GM19468 (cell line): ENCODE results near the gene E2F3.
A peak's percentile ranks its signal among the peaks of the same experiment; 100 is the strongest.

Source experiments
- ATAC-seq: cut with Tn5 transposase; IDR thresholded peaks from one replicate; pipeline ENCODE4 v1.9.1; 2021; ENCODE audit warnings: mild to moderate bottlenecking, moderate library complexity, moderate number of reproducible peaks; ENCODE audit not compliant: unreplicated experiment; ENCODE audit errors: extremely low read depth

The E2F3 gene

DNA sequence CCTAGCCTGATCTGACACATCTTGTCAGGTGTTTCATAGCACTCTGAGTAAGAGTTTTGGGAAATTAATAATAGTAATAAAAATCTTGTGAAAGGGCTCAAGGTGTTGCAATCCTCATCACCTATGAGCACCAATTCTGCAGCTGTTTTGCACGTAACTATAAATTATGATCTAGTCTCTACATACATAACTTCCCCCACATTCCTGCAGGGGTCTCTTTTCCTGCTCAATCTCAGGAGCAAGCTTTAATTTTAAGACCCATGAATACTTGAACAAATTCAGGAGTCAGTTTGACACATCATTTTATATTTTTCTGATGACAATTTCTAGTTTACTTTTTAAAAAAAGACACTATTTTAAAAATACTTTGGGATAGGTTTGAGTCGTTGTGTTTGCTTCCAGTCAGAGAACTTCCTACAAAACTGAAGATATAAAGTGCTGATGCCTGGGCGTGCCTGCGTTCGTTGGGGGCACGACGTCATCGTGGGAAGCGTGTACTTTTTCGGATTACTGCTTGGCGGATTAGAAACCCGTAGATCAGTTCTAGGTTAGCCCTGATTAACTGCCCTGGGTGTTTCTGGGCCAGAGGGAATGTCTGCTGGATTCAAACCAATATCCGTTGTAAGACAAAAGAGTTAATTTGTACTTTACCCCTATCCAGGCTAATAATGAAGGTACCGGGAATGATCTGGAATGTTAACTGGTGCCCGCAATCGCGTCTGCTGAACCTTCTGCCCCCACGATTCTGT is 1.0 kb upstream of the E2F3 start:
- no peak for ATAC-seq

DNA sequence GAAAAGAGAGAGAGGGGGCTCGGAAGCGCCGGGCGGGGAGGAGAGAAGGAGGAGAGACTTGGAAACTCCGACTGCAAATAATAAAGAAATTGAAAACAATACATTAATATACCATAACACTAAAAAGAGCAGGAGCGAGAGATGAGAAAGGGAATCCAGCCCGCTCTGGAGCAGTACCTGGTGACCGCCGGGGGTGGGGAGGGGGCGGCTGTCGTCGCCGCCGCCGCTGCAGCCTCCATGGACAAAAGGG is 338 bp downstream of the E2F3 start:
- ATAC-seq, result no peak

DNA sequence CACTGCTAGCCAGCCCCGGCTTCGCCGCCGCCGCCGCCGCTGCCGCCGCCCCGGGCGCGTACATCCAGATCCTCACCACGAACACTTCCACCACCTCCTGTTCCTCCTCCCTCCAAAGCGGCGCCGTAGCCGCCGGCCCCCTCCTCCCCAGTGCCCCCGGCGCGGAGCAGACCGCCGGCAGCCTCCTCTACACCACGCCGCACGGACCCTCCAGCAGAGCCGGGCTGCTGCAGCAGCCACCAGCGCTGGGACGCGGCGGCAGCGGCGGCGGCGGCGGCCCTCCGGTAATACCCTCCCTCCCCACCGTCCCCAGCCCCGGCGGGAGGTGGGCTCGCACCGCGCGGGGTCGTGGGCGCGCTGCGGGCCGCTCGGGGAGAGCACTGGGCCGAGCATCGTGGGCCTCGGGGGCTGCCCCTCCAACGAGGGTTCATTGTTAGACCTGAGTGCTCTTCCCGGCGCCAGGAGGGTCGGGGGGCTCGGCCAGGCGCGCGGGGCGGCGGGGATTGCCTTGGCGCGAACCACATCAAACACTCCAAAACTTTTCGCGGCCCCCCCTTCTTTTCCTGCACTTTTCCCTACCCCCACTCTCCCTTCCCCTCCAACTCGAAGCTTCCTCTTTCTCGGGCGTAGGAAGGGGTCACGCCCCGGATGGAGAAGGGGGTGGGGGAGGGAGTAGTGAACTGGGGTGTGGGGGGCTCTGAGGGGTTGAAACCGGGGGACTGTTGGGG is 827 bp downstream of the E2F3 start:
- ATAC-seq, result no peak

DNA sequence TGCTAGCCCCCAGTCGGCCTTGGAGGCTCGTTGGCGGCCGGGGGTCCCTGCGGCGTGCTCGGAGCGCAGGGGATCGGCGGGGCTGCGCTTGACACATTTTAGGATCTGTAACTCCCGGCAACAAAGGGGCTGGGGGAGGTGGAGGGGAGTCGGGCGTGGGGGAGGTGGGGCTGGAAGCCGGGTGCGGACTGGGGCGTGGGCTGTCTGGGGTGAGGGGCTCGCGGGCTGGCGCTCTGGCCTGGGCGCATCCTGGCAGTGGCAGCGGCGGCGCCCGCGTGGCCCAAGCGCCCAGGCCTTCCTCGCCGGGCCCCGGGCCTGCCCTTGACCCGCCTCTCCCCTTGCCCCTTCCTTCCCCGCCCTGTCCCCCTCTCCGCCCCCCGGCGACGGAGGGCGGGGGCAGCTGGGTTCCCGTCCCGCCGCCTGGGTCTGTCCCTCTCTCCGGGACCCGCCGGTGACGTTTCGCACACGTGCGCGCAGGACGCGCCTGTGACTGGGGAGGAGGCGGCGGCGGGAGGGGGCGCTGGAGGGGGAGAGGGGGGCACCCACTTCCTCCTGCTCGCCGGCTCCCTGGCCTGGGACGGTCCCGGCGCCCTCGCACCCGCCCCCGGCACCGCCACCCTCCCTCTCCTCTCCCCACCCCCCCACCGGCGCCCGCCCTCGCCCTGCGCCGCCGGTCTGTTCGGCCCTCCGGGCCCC is 1.5 kb downstream of the E2F3 start:
- ATAC-seq, result peak; percentile 64

DNA sequence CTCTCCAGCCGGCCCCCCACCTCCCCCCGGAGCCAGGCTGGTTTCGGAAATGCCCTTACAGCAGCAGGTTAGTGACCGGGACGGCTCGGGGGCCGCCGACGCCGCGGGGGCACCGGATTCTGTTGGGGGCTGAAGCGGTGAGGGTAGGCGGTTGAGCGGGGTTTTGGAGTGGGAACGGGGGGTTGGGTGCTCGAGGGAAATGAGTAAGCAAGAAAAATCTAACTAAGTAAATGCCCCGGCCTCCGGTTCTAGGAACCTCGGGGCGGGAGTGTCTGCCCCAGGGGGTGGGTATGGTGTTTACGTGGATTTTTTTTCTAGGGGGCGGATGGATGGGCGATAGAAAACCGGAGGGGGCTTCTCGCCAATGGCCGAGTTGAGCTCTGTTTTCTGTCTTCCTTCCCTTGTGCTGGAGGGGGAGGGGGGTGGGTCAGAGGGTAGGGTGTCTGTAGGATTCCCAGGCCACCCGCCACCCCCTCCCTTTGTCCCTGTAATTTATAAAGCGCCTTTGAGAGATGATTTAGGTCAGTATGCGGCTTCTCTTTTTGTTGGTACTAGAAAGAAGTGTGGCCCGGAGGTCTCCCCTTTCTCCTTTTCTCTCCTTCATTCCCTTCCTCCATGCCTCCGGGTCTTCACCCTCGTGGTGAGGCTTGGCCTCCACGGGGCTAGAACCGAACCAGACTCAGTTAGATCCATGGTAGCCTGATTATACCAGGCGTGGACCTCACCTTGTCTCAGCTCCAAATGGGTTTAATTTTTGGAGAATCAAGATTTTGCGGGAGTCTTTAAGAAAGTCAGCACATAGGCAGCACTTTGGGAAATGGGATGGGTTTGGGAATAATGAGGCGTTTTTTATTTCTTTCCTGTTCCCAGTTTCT is 2.3 kb downstream of the E2F3 start:
- no peak for ATAC-seq

DNA sequence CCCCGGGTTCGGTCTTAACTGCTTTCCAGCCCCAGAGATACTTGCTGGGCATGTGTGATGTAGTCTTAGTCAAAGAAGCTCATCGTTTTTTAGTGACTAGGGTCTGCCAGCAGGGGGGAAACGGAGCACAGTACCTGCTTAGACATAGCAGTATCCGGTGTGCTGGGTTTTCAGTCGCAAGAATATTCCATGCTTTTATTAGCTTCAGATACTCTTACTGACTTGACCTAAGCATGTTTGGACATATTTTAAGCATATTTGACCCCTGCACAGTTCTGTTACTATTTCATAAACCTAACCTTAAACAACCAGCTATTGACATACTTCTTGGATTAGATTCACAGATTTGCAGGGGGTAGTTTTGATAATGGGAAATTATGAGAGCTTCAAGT is 3.0 kb downstream of the E2F3 start:
- ATAC-seq, result no peak

DNA sequence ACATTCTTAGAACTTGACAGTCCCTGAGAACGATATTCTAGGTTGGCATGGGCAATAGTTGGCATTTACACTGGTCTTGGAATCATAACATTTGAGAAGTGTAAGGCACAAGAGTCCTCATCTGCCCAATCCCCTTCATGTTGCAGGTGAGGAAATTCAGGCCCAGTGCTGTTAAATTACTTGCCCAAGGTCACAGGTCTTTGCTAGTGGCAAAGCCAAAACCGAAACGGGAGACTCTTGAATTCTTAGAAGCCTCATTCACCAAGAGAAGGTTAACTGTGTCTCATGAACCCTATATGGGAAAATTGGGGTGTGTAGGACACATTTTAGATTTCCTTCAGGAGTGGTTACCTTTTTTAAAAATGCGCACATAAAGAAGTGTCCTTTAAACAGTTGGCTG is 7.2 kb downstream of the E2F3 start:
- ATAC-seq, result no peak

DNA sequence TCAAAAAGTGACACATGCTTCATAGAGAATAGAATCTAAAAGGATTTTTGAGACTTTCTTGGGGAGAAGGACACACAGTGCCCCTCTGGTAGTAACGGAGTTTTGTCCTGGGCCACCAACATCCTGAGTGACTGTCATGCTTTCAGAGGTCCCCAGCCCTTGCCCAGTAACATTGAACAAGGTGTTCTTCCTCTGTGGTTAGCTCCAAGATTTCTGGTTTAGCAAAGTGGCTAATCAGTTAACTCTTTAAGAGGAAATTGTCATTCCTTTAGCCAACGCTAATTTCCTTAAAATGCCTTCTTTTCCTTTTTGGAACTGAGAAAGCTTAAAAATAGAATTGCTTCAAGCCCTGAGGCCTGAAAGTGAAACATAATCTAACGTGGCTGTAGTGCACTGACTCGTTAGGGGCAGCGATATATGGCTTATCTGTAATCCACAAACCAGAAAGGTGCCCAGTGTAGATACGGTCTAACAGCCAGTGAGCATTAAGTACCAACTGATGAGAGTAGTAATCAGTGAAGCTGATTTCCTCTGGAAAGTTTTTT is 7.8 kb downstream of the E2F3 start:
- peak; percentile 95 for ATAC-seq

DNA sequence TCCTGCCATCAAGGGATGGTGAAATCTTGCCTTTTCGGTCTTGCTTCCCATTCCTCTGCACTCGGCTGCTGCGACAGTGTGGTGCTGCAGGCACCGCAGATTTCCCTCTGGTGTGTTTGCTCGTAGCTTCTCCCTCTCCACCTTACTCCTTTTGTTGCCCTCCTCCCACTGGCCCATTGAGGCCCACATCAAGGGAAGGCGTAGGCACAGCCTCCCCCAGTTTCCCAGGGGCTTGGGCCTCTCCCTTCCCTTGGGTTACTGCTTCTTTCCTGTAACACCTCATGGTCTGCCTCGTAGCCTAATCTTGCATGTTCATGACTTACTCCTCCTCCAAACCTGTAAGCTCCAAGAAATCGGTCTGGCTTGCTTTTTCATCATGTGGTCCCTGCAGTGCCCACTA is 9.9 kb downstream of the E2F3 start:
- no peak for ATAC-seq

DNA sequence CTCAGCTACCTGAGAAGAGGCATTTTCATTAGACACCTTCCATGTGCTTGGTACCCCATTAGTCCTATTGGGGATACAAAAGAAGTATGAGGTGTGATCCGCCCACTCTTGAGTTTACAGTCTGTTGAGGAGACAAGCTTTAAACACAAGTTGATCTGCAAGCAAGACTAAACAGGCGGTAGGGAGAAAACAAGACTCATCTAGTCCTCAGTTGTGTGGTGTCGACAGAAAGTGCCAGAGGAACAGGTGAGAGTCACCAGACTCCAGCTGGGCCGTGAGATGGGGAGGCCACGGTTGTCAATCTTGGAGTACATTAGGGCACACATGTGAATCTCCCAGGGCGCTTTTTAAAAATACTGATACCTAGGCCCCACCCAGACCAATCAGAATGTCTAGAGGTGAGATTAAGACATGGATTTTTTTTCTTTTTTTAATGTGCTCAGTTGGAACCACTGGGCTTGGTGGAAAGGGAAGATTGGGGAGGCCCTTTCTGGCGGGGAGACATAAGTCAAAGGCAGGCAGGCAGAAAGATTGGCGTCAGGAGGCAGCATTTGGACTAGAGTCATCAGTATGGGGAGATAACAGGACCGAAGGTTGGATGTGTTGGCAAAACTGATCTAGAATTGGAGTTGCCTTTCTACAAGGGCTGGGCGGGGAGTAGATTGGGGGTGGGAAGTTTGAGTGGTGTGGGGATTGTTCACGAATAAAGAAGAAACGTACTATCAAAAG is 10.4 kb downstream of the E2F3 start:
- ATAC-seq, result no peak

DNA sequence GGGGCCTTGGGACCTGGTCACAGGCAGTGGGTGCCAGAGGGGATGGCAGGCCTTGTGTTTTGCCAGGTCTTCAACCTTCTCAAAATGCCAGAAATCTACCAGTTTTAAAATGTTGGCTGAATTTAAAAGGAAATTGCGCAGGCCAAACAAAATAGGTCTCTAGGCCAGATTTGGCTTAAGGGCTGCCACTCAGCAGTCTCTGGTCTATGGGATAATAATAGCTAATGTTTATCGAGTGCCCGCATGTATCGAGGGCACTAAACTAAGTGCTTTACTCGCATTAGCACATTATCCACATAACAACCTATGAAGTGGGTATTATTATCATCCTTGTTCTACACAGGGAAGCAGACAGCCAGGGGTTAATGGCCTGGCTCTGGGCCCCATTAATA is 11.0 kb downstream of the E2F3 start:
- no peak for ATAC-seq

DNA sequence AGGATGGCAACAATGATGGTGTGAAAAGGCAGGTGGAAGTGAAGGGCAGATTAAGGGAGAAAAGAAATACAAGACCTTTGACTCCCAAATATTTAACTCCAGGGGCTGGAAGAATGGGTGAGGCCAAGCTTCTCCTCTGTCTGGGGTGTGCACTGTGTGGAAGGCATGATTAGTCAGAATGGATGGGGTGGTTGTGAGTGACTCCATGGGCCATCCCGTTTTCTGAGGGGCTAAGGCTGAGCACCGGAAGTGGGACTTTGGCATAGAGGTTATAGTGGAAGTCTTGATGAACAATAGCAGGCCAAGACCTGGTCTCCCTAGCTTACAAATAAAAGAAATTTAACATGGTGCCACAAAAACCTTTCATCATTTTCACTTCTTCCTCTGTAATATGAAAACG is 12.1 kb downstream of the E2F3 start:
- ATAC-seq, result no peak

DNA sequence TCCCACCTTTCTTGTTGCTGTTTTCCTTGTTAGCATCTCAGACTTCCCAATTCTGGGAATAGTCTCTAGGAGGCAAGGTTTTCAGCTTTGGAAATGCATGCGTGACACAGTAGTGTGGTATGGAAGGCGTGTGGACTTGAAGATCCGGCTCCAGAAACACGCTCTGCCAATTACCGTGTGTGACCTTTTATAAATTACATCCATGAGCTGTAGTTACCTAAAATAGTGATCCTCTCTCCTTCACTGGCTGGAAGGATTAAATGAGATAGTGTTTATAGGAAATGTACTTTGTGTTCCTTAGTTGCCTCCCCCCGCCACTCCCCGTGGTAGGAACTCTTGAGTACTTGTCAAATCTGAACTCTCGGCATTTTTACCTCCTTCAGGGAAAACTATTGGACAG is 13.0 kb downstream of the E2F3 start:
- ATAC-seq, result no peak

DNA sequence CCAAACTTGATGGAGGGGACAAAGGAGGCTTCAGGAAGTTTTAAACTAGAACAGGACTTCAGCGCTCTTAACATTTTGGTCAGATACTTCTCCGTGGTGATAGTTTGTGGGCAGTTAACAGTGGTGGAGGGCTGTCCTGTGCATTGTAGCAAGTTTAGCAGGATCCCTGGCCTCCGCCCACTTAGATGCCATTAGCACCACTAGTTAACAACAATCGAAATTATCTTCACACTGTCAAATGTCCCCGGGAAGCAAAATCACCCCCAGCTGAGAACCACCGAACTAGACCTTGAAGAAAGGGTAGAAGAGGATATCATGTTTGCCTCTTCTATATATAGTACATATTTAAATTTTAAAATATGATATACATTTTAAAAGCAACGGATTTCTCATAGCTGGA is 13.6 kb downstream of the E2F3 start:
- no peak for ATAC-seq

DNA sequence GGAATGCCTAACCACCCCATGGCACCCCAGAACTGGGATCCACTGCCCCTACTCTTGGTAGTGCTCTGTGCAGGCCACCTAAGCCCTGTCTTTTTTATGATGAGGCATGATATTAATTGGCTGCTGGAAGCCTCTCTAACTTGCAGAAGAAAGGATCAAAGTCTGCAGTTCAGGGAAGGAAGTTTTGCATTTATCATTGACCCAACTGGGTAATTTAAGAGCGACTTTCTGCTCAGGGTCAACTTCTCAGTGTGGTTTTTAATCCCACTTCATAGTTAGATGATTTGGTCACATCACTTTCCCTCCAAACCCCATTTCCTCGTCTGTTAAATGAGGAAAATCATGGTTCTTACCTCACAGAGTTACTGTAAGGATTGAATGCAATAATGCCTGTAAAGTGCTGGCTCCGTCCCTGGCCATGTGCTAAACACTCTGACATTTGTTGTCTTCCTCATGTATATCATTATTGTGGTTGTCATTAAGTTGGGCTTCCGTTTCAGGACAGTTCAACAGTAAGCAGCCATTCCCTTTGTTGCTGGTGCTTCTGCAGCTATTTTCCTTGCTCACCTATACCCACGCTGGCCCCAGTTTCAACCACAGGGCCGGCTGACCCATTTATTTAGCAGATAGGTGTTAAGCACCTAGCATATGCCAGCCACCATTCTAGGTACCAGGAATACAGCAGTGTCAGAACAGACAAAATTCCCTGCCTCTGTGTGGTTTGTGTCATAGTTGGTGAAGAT is 14.2 kb downstream of the E2F3 start:
- no peak for ATAC-seq

DNA sequence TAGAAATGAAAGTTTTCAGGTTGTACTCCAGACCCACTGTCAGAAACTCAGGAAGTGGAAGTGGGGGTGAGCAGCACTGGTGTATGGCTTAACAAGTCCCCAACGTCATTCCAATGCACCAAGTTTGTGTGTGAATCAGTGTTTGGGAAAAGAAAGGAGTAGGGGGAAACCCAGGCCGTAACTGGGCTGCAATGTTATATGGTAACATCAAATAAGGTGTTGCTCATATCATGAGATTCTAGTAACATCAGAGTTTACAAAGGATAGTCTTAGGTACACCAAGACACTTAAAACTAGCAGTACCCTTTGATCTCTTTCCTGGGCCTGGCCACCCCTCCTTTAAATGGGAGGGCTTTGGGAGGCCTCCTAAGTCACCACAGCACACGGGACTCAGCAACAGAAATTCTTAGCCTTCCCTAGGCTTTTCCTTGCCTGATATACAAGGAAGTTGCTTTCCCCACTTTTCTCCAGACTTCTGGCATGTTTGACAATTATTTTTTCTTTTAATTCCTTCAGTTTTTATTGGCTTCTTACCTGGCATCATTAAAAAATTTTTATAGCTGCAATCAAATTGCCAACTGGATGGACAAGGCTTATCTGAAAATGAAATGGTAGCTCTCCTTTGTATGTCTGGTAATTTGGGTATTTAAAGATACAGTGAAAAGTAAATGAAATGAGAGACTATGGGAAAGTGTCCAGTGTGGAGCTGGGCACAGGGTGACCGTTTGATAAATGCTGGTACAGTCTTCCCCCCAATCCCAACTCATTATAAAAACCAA is 15.1 kb downstream of the E2F3 start:
- no peak for ATAC-seq

DNA sequence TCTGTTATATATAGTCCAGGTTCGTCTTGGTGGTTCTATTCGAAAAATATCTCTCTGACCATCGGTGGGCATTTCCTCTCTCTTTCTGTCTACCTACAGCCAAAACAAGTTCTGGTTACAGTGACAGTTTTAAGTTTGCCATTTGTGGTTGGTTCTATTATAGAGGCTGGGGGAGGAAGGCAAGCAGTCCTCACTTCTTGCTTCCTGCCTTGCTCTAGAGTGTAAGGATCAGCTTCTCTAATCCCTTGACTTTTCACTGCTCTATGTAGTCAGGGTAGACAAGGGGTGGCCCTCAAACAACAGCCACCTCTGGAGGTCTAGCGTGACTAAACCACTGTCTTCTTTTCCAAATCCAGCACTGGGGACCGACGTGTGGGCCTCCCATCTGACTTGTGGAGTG is 16.1 kb downstream of the E2F3 start:
- peak; percentile 76 for ATAC-seq
